ENCODE measurements around the gene C6orf136. TPM values are rescaled to one million over a fixed set of nuclear protein-coding genes. Genes with fewer than 3 reads are reported as not detected.

C6orf136 gene
- total and polyA plus RNA-seq, 2 experiments from 2014 or later = 2.4 to 8.6 TPM

- H3K36me3 ChIP-seq (ENCODE audit: low read depth) = peaks cover 19% of the 10 kb centered on the region
Measured at GRCh38 chr6:30612213-30612612, 34.7 kb upstream of the C6orf136 start.

GRCh38 chr6:30612687-30613248, 34.2 kb upstream of the C6orf136 start:
- H3K9me3 ChIP-seq (ENCODE audit: low read depth) = no peaks in the 10 kb centered on the region
- DNase-seq = peak; percentile 54
- H3K79me2 ChIP-seq (ENCODE audit: insufficient read depth) = peaks cover 60% of the 10 kb centered on the region
- peaks cover 13% of the 10 kb centered on the region for H3K36me3 ChIP-seq (ENCODE audit: low read depth)
- no peaks in the 10 kb centered on the region for H3K9me2 ChIP-seq (ENCODE audit: insufficient read depth)
- peaks cover 23% of the 10 kb centered on the region for H3K4me1 ChIP-seq (ENCODE audit: insufficient read depth)
- 57 to 58% methylated on average over 6 of the region's 6 CpGs for WGBS, 2 experiments (ENCODE audit: low coverage in 1 of 2, low lambda C conversion rate in 2 of 2, missing lambda C conversion rate in 2 of 2)
- H2AFZ ChIP-seq = no peak overlapping the region
- in situ Hi-C loops (cut with MboI) = no loop called here
- H3K27ac ChIP-seq = peak overlapping the region; percentile 98
- peak overlapping the region; percentile 95 for H3K4me2 ChIP-seq (ENCODE audit: unreplicated experiment)
- H3K9ac ChIP-seq = no peak overlapping the region
- H3K27me3 ChIP-seq (replicated peaks; ENCODE audit: insufficient read depth) = no peaks in the 10 kb centered on the region
- TF ChIP-seq EZH2phosphoT487 (IDR thresholded peaks at IDR 0.05; ENCODE audit: insufficient read depth, low read depth) = no peak
- no peak for TF ChIP-seq EZH2 (IDR thresholded peaks at IDR 0.05; ENCODE audit: insufficient read depth, poor library complexity, severe bottlenecking)
- peaks cover 87% of the 10 kb centered on the region for H3F3A ChIP-seq (ENCODE audit: insufficient read depth)
- H4K20me1 ChIP-seq (ENCODE audit: insufficient read depth) = no peaks in the 10 kb centered on the region
- no peak overlapping the region for H3K4me3 ChIP-seq

More at GRCh38 chr6:30612213-30612612, 34.7 kb upstream of the C6orf136 start:
- no peak overlapping the region for H3K4me3 ChIP-seq
- H3K79me2 ChIP-seq (ENCODE audit: insufficient read depth) = peaks cover 64% of the 10 kb centered on the region
- no peaks in the 10 kb centered on the region for H3K9me2 ChIP-seq (ENCODE audit: insufficient read depth)
- 86 to 95% methylated on average over 1 of the region's 1 CpG for WGBS, 2 experiments (ENCODE audit: low coverage in 1 of 2, low lambda C conversion rate in 2 of 2, missing lambda C conversion rate in 2 of 2)
- H3K9ac ChIP-seq = no peak overlapping the region
- no peaks in the 10 kb centered on the region for H3K9me3 ChIP-seq (ENCODE audit: low read depth)
- peak; percentile 66 for DNase-seq
- peaks cover 92% of the 10 kb centered on the region for H3F3A ChIP-seq (ENCODE audit: insufficient read depth)
- in situ Hi-C loops (cut with MboI) = no loop called here
- H3K4me1 ChIP-seq (ENCODE audit: insufficient read depth) = peaks cover 23% of the 10 kb centered on the region
- TF ChIP-seq EZH2phosphoT487 (IDR thresholded peaks at IDR 0.05; ENCODE audit: insufficient read depth, low read depth) (no peak), EZH2 (IDR thresholded peaks at IDR 0.05; ENCODE audit: insufficient read depth, poor library complexity, severe bottlenecking) (no peak)
- no peak overlapping the region for H3K4me2 ChIP-seq (ENCODE audit: unreplicated experiment)
- H3K27ac ChIP-seq = peak overlapping the region; percentile 98
- H2AFZ ChIP-seq = no peak overlapping the region
- H4K20me1 ChIP-seq (ENCODE audit: insufficient read depth) = no peaks in the 10 kb centered on the region
- H3K27me3 ChIP-seq (replicated peaks; ENCODE audit: insufficient read depth) = no peaks in the 10 kb centered on the region

DNA sequence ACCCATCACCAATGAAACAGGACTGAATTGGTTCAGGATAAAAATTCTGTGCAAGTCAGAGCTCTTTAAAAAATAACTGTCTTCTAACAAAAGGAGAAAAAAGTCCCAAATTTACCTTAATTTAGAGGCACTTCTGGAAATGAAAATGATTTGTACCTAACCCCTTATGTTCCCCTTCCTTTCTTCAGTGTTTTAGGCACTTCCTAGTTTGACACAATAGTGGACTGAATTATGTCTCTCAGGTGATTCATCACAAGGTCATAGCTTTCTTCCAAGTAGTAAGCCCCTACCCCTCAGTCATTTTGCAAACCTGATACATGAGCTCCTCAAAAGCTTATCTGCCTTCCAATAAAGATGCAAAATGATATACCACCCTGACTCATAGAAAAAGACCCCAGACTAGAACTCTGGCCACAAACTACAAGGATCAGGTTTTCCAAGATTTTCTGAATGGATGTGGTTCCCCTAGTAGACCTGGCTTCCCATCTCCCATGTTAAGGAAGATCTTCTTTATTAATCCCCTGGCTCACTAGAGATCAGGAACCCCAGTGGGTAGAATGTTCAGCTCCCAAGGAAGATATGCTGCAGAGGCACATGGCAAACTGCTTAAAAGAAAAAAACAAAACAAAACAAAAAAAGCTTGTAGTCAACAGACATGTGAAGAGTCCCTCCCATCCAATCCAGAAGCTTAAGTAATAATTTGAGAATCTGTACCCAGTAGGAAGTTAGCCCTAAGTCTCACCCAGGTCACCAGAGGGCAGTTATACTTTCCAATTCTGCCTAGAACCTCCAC, 33.5 kb upstream of the C6orf136 start:
- in situ Hi-C loops (cut with MboI) = no loop called here
- Histone ChIP-seq H3K4me1 (ENCODE audit: insufficient read depth) (peaks cover 24% of the 10 kb centered on the region), H3K79me2 (ENCODE audit: insufficient read depth) (peaks cover 64% of the 10 kb centered on the region), H3K9ac (peak overlapping the region; percentile 100), H3K9me2 (ENCODE audit: insufficient read depth) (no peaks in the 10 kb centered on the region), H3K4me2 (ENCODE audit: unreplicated experiment) (peak overlapping the region; percentile 95), H3K9me3 (ENCODE audit: low read depth) (no peaks in the 10 kb centered on the region), H3K4me3 (peak overlapping the region; percentile 98), H3K27ac (peak overlapping the region; percentile 98), H3K27me3 (replicated peaks; ENCODE audit: insufficient read depth) (no peaks in the 10 kb centered on the region), H2AFZ (no peak overlapping the region), H3F3A (ENCODE audit: insufficient read depth) (peaks cover 81% of the 10 kb centered on the region), H4K20me1 (ENCODE audit: insufficient read depth) (no peaks in the 10 kb centered on the region), H3K36me3 (ENCODE audit: low read depth) (peaks cover 13% of the 10 kb centered on the region)
- TF ChIP-seq EZH2 (IDR thresholded peaks at IDR 0.05; ENCODE audit: insufficient read depth, poor library complexity, severe bottlenecking) (no peak), EZH2phosphoT487 (IDR thresholded peaks at IDR 0.05; ENCODE audit: insufficient read depth, low read depth) (no peak)
- DNase-seq = peak; percentile 39

- H3K36me3 ChIP-seq (ENCODE audit: low read depth) = peaks cover 11% of the 10 kb centered on the region
- H3K9me3 ChIP-seq (ENCODE audit: low read depth) = no peaks in the 10 kb centered on the region
- 21% methylated on average over 8 of the region's 8 CpGs for WGBS, 2 experiments (ENCODE audit: low coverage in 1 of 2, low lambda C conversion rate in 2 of 2, missing lambda C conversion rate in 2 of 2)
- no peaks in the 10 kb centered on the region for H4K20me1 ChIP-seq (ENCODE audit: insufficient read depth)
- H3F3A ChIP-seq (ENCODE audit: insufficient read depth) = peaks cover 73% of the 10 kb centered on the region
- TF ChIP-seq EZH2phosphoT487 (IDR thresholded peaks at IDR 0.05; ENCODE audit: insufficient read depth, low read depth) (no peak), EZH2 (IDR thresholded peaks at IDR 0.05; ENCODE audit: insufficient read depth, poor library complexity, severe bottlenecking) (no peak)
- H3K27ac ChIP-seq = peak overlapping the region; percentile 98
- no peak overlapping the region for H2AFZ ChIP-seq
- H3K4me1 ChIP-seq (ENCODE audit: insufficient read depth) = peaks cover 32% of the 10 kb centered on the region
- H3K9me2 ChIP-seq (ENCODE audit: insufficient read depth) = no peaks in the 10 kb centered on the region
- peak overlapping the region; percentile 95 for H3K4me2 ChIP-seq (ENCODE audit: unreplicated experiment)
- in situ Hi-C loops (cut with MboI) = no loop called here
- no peaks in the 10 kb centered on the region for H3K27me3 ChIP-seq (replicated peaks; ENCODE audit: insufficient read depth)
- H3K9ac ChIP-seq = peak overlapping the region; percentile 100
- no peak for DNase-seq
- peak overlapping the region; percentile 98 for H3K4me3 ChIP-seq
- peaks cover 68% of the 10 kb centered on the region for H3K79me2 ChIP-seq (ENCODE audit: insufficient read depth)
Measured at GRCh38 chr6:30614044-30614842, 32.7 kb upstream of the C6orf136 start.
